ENCODE measurements around the gene CUBN. TPM values are rescaled to one million over a fixed set of nuclear protein-coding genes. Genes with fewer than 3 reads are reported as not detected.
"Not testable (repeated sequence)": the region's sequence is repeated elsewhere in the genome, so short reads cannot be mapped to it uniquely, and the experiment has no call there.

CUBN gene
- total RNA-seq, 1 donor from 2014 or later: 0.32 TPM

DNA sequence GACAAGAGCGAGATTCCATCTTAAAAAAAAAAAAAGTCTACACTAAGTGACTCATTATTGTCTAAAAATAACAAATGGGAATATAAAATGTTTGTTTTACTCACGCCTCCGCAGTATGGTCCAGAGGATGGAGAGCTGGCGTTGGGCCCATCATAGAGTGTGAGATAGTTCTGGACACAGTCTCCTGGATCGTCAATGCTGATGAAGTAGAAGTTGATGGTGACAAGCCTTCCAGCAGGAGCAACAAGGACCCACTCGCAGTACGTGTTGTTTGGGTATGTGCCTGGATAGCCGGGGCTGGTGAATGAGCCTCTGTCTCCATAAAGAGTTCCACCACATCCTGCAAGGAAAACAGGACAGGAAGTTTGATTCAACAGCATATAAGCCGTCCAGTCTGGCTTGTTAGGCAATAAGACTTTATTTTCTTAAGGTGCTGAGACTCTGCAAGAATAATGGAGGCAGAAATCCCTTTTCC, 300.9 kb downstream of the CUBN start:
- TF ChIP-seq, protein P1, sequence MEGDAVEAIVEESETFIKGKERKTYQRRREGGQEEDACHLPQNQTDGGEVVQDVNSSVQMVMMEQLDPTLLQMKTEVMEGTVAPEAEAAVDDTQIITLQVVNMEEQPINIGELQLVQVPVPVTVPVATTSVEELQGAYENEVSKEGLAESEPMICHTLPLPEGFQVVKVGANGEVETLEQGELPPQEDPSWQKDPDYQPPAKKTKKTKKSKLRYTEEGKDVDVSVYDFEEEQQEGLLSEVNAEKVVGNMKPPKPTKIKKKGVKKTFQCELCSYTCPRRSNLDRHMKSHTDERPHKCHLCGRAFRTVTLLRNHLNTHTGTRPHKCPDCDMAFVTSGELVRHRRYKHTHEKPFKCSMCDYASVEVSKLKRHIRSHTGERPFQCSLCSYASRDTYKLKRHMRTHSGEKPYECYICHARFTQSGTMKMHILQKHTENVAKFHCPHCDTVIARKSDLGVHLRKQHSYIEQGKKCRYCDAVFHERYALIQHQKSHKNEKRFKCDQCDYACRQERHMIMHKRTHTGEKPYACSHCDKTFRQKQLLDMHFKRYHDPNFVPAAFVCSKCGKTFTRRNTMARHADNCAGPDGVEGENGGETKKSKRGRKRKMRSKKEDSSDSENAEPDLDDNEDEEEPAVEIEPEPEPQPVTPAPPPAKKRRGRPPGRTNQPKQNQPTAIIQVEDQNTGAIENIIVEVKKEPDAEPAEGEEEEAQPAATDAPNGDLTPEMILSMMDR (IDR thresholded peaks at IDR 0.05; ENCODE audit: partially characterized antibody, unreplicated experiment): no peak
- no peak overlapping the region for H3K4me3 Mint-ChIP-seq (ENCODE audit: unreplicated experiment)
- H3K9me3 Mint-ChIP-seq (ENCODE audit: unreplicated experiment): no peaks in the 10 kb centered on the region
- no peak overlapping the region for H3K27ac Mint-ChIP-seq (ENCODE audit: unreplicated experiment)
- no peaks in the 10 kb centered on the region for H3K4me1 Mint-ChIP-seq (ENCODE audit: low read depth, unreplicated experiment)
- DNase-seq: no peak
- no peaks in the 10 kb centered on the region for H3K36me3 Mint-ChIP-seq (ENCODE audit: unreplicated experiment)
- peaks cover 3% of the 10 kb centered on the region for H3K27me3 Mint-ChIP-seq (ENCODE audit: unreplicated experiment)

DNA sequence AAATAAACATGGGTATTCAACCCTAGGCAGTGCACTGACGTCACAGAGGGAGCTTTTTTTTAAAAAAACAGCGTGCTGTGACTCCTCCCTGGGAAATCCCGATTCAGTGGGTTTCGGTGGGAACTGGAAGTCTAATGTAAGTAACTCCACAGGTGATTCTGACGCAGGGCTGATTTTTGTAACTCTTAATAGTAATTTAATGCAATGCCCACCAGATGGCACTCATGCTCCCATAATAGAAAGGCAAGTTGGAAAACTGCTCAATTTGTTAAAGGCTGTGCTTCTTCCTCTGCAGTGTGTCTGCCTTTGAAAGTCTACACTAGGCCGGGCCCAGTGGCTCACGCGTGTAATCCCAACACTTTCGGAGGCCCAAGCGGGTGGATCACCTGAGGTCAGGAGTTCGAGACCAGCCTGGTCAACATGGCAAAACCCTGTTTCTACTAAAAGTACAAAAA, 301.5 kb downstream of the CUBN start:
- no peaks in the 10 kb centered on the region for H3K9me3 Mint-ChIP-seq (ENCODE audit: unreplicated experiment)
- TF ChIP-seq, protein P1 (IDR thresholded peaks at IDR 0.05; ENCODE audit: partially characterized antibody, unreplicated experiment): peak; percentile 71
- H3K27me3 Mint-ChIP-seq (ENCODE audit: unreplicated experiment): peaks cover 3% of the 10 kb centered on the region
- no peak overlapping the region for H3K27ac Mint-ChIP-seq (ENCODE audit: unreplicated experiment)
- H3K4me1 Mint-ChIP-seq (ENCODE audit: low read depth, unreplicated experiment): no peaks in the 10 kb centered on the region
- DNase-seq: peak; percentile 38
- H3K4me3 Mint-ChIP-seq (ENCODE audit: unreplicated experiment): no peak overlapping the region
- no peaks in the 10 kb centered on the region for H3K36me3 Mint-ChIP-seq (ENCODE audit: unreplicated experiment)

DNA sequence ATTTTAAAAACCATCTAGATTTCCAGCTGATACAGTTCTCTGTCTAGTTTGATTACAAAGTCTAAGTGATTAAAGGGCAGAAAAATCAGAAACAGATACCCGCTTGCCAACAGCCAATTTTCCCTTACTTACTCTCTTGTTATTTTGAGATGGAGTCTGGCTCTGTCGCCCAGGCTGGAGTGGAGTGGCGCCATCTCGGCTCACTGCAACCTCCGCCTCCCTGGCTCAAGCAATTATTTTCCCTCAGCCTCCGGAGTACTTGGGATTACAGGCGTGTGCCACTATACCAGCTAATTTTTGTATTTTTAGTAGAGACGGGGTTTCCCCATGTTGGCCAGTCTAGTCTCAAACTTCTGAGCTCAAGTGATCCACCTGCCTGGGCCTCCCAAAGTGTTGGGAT, 302.1 kb downstream of the CUBN start:
- H3K4me3 Mint-ChIP-seq (ENCODE audit: unreplicated experiment); DNase-seq; H3K36me3 Mint-ChIP-seq (ENCODE audit: unreplicated experiment); H3K4me1 Mint-ChIP-seq (ENCODE audit: low read depth, unreplicated experiment); H3K27me3 Mint-ChIP-seq (ENCODE audit: unreplicated experiment); H3K27ac Mint-ChIP-seq (ENCODE audit: unreplicated experiment); H3K9me3 Mint-ChIP-seq (ENCODE audit: unreplicated experiment): not testable (repeated sequence)

DNA sequence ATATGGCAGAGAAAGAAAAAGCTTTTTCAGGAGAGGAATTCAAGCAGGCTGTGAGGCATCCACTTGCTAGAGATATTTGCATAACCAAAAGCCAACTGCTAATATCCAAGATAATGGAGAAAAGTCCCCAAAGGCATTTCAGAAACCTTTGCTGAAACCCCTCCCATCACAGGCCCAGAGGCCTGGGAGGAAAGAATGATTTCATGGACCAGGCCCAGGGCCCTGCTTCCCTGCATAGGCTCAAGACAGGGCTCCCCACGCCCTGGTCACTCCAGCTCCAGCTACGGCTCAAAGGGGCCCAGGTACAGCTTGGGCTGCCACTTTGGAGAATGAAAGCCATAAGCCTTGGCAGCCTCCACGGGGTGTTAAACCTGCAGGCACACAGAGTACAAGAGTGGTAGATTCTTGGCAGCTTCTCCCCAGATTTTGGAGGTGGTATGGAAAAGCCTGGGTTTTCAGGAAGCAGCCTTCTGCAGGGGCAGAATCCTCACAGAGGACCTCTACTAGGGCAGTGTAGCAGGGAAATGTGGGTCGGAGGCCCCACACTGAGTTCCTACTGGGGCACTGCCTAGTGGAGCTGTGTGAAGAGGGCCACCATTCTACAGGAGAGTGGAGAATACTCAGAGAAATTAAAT, 306.8 kb downstream of the CUBN start:
- Mint-ChIP-seq H3K27ac (ENCODE audit: unreplicated experiment) (no peak overlapping the region), H3K9me3 (ENCODE audit: unreplicated experiment) (peaks cover 5% of the 10 kb centered on the region), H3K4me1 (ENCODE audit: low read depth, unreplicated experiment) (peaks cover 3% of the 10 kb centered on the region), H3K27me3 (ENCODE audit: unreplicated experiment) (peaks cover 3% of the 10 kb centered on the region), H3K4me3 (ENCODE audit: unreplicated experiment) (no peak overlapping the region), H3K36me3 (ENCODE audit: unreplicated experiment) (peaks cover 12% of the 10 kb centered on the region)
- TF ChIP-seq, protein P1 (IDR thresholded peaks at IDR 0.05; ENCODE audit: partially characterized antibody, unreplicated experiment): no peak
- DNase-seq: no peak

DNA sequence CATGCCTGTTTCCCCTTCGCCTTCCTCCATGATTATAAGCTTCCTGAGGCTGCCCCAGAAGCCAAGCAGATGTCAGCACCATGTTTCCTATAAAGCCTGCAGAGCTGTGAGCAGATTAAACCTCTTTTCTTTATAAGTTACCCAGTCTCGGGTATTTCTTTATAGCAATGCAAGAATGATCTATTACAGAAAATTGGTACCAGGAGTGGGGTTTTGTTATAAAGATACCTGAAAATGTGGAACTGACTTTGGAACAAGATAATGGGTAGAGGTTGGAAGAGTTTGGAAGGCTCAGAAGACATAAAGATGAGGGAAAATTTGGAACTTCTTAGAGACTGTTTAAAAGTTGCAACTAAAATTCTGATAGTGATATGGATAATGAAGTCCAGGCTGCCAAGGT, 307.6 kb downstream of the CUBN start:
- peaks cover 3% of the 10 kb centered on the region for H3K27me3 Mint-ChIP-seq (ENCODE audit: unreplicated experiment)
- no peak for DNase-seq
- peaks cover 12% of the 10 kb centered on the region for H3K36me3 Mint-ChIP-seq (ENCODE audit: unreplicated experiment)
- TF ChIP-seq, protein P1 (IDR thresholded peaks at IDR 0.05; ENCODE audit: partially characterized antibody, unreplicated experiment): no peak
- H3K4me3 Mint-ChIP-seq (ENCODE audit: unreplicated experiment): no peak overlapping the region
- H3K27ac Mint-ChIP-seq (ENCODE audit: unreplicated experiment): no peak overlapping the region
- H3K9me3 Mint-ChIP-seq (ENCODE audit: unreplicated experiment): peaks cover 5% of the 10 kb centered on the region
- peaks cover 3% of the 10 kb centered on the region for H3K4me1 Mint-ChIP-seq (ENCODE audit: low read depth, unreplicated experiment)
